IMR-90 (cell line): ENCODE data around the gene TMEM38A. TPM values are rescaled to one million over a fixed set of nuclear protein-coding genes. Genes with fewer than 3 reads are reported as not detected.

Source experiments
- ATAC-seq: fragments of 200-7000 bp; cut with Tn5 transposase; 2 replicates; pipeline ENCODE4 v1.9.1; 2020; ENCODE audit warnings: low read depth, mild to moderate bottlenecking, moderate library complexity
- BruUV-seq: library from RNA; stranded (reverse); fragments of 400-500 nt; replicated peaks from 2 replicates; lab custom pipeline; 2021; lab: Mats Ljungman, UMichigan
- CTCF ChIA-PET: fragments of 300-600 bp; formaldehyde crosslinking; extraction: SDS; loops from one replicate; lab custom pipeline; 2021; ENCODE audit warnings: antibody characterized with exemption; lab: Yijun Ruan, JAX
- POLR2A ChIA-PET: fragments of 300-600 bp; sonication (Branson Sonifier 250); formaldehyde crosslinking; loops from one replicate; lab custom pipeline; 2022; ENCODE audit warnings: antibody characterized with exemption; ENCODE audit not compliant: unreplicated experiment; lab: Charles Lee
- DNase-seq: peaks from one replicate; pipeline ENCODE4 v3.0.0; 2013
- H2AFZ ChIP-seq: replicated peaks from 2 replicates; pipeline ENCODE3; 2013; ENCODE audit warnings: low read length, mild to moderate bottlenecking; ENCODE audit not compliant: poor library complexity
- H2AK5ac ChIP-seq: 2 replicates; pipeline ENCODE4 v1.6.1; 2013; ENCODE audit warnings: low read depth, low read length, inconsistent platforms
- H2AK9ac ChIP-seq: replicated peaks from 2 replicates; pipeline ENCODE3; 2013; ENCODE audit warnings: mild to moderate bottlenecking, low read depth, low read length, moderate library complexity; ENCODE audit not compliant: poor library complexity
- H2BK120ac ChIP-seq: 2 replicates; pipeline ENCODE4 v1.6.1; 2013; ENCODE audit warnings: low read depth, low read length, inconsistent platforms
- H2BK15ac ChIP-seq: 3 replicates; pipeline ENCODE4 v1.6.1; 2013; ENCODE audit warnings: low read depth, low read length, inconsistent platforms
- H2BK20ac ChIP-seq: 2 replicates; pipeline ENCODE4 v1.6.1; 2013; ENCODE audit warnings: low read depth, mild to moderate bottlenecking, inconsistent platforms, low read length, moderate library complexity
- H2BK5ac ChIP-seq: 2 replicates; pipeline ENCODE4 v1.6.1; 2013; ENCODE audit warnings: mild to moderate bottlenecking, low read depth, low read length, inconsistent platforms; ENCODE audit not compliant: poor library complexity, severe bottlenecking
- H3K14ac ChIP-seq: replicated peaks from 2 replicates; pipeline ENCODE4 v1.6.1; 2013; ENCODE audit warnings: low read depth, low read length, inconsistent platforms
- H3K18ac ChIP-seq: 2 replicates; pipeline ENCODE4 v1.6.1; 2013; ENCODE audit warnings: low read depth, low read length, control low read depth
- H3K23ac ChIP-seq: 2 replicates; pipeline ENCODE4 v1.6.1; 2013; ENCODE audit warnings: low read depth, low read length, inconsistent platforms
- H3K27ac ChIP-seq: 2 replicates; pipeline ENCODE4 v1.5.1; 2013; ENCODE audit warnings: mild to moderate bottlenecking, control low read depth, low read length; ENCODE audit not compliant: insufficient read depth
- H3K27me3 ChIP-seq: 2 replicates; pipeline ENCODE4 v1.6.1; 2013; ENCODE audit warnings: low read length; ENCODE audit not compliant: control insufficient read depth, insufficient read depth
- H3K36me3 ChIP-seq: 2 replicates; pipeline ENCODE4 v1.6.1; 2013; ENCODE audit warnings: low read length, mixed read lengths; ENCODE audit not compliant: control insufficient read depth, insufficient read depth
- H3K4ac ChIP-seq: 2 replicates; pipeline ENCODE4 v1.6.1; 2013; ENCODE audit warnings: low read depth, low read length, inconsistent platforms
- H3K4me1 ChIP-seq: 2 replicates; pipeline ENCODE4 v1.6.1; 2013; ENCODE audit warnings: low read length, mixed read lengths; ENCODE audit not compliant: control insufficient read depth, insufficient read depth
- H3K4me2 ChIP-seq: 2 replicates; pipeline ENCODE4 v1.6.1; 2013; ENCODE audit warnings: low read depth, mild to moderate bottlenecking, control low read depth, low read length, moderate library complexity
- H3K4me3 ChIP-seq: 2 replicates; pipeline ENCODE4 v1.5.1; 2013; ENCODE audit warnings: low read depth, mild to moderate bottlenecking, control low read depth, low read length, moderate library complexity; ENCODE audit not compliant: insufficient read depth
- H3K56ac ChIP-seq: 2 replicates; pipeline ENCODE4 v1.6.1; 2013; ENCODE audit warnings: low read length, inconsistent platforms; ENCODE audit not compliant: insufficient read depth; ENCODE audit errors: extremely low read depth
- H3K79me1 ChIP-seq, 2 experiments: 2 replicates each; pipeline ENCODE4 v1.6.1; 2013; ENCODE audit warnings: low read length in 2 of 2, inconsistent platforms in 1 of 2, low read depth in 1 of 2
- H3K9ac ChIP-seq: 2 replicates; pipeline ENCODE4 v1.6.1; 2013; ENCODE audit warnings: low read depth, low read length, control low read depth
- H3K9me1 ChIP-seq: 2 replicates; pipeline ENCODE4 v1.6.1; 2013; ENCODE audit warnings: low read length, inconsistent platforms; ENCODE audit not compliant: insufficient read depth
- H3K9me3 ChIP-seq: 2 replicates; pipeline ENCODE4 v1.6.1; 2013; ENCODE audit warnings: low read length; ENCODE audit not compliant: control insufficient read depth, insufficient read depth
- H4K20me1 ChIP-seq: 2 replicates; pipeline ENCODE4 v1.6.1; 2013; ENCODE audit warnings: low read length, inconsistent platforms; ENCODE audit not compliant: insufficient read depth
- H4K5ac ChIP-seq: 2 replicates; pipeline ENCODE4 v1.6.1; 2013; ENCODE audit warnings: mild to moderate bottlenecking, low read depth, low read length, control low read depth
- H4K8ac ChIP-seq, 2 experiments: 2 replicates each; pipeline ENCODE4 v1.6.1; 2013; ENCODE audit warnings: low read depth in 2 of 2, low read length in 2 of 2, control low read depth in 1 of 2, inconsistent platforms in 1 of 2
- H4K91ac ChIP-seq: 2 replicates; pipeline ENCODE4 v1.6.1; 2013; ENCODE audit warnings: low read depth, low read length, inconsistent platforms; ENCODE audit not compliant: insufficient read depth
- BHLHE40 ChIP-seq: fragments of 150-350 bp; IDR thresholded peaks from 2 replicates; pipeline ENCODE4 v1.6.1; 2016; ENCODE audit warnings: mild to moderate bottlenecking, low read depth, low read length
- CEBPB ChIP-seq: IDR thresholded peaks from 2 replicates; pipeline ENCODE4 v1.6.1; 2012; ENCODE audit warnings: low read depth, low read length, improper control_type of control experiment
- CHD1 ChIP-seq: IDR thresholded peaks from 2 replicates; pipeline ENCODE4 v1.6.1; 2012; ENCODE audit warnings: low read depth, low read length, improper control_type of control experiment
- CTCF ChIP-seq: conservative IDR thresholded peaks from 2 replicates; pipeline ENCODE4 v1.5.1; 2012; ENCODE audit warnings: mild to moderate bottlenecking, low read depth, low read length, improper control_type of control experiment
- ELK1 ChIP-seq: fragments of 150-350 bp; IDR thresholded peaks from 2 replicates; pipeline ENCODE4 v1.6.1; 2016; ENCODE audit warnings: low read depth, mild to moderate bottlenecking, low read length, moderate library complexity, borderline replicate concordance
- FOS ChIP-seq: fragments of 150-350 bp; IDR thresholded peaks from 2 replicates; pipeline ENCODE4 v1.6.1; 2016; ENCODE audit warnings: low read depth, low read length
- MAFK ChIP-seq: IDR thresholded peaks from 2 replicates; pipeline ENCODE4 v1.6.1; 2012; ENCODE audit warnings: low read depth, low read length, improper control_type of control experiment
- MAZ ChIP-seq: IDR thresholded peaks from 2 replicates; pipeline ENCODE4 v1.6.1; 2012; ENCODE audit warnings: low read depth, mild to moderate bottlenecking, low read length, improper control_type of control experiment, moderate library complexity, borderline replicate concordance
- MXI1 ChIP-seq: IDR thresholded peaks from 2 replicates; pipeline ENCODE4 v1.6.1; 2012; ENCODE audit warnings: low read depth, mild to moderate bottlenecking, low read length, moderate library complexity, borderline replicate concordance
- NFE2L2 ChIP-seq: fragments of 150-350 bp; IDR thresholded peaks from 2 replicates; pipeline ENCODE4 v1.6.1; 2016; ENCODE audit warnings: low read depth, mild to moderate bottlenecking, low read length
- POLR2A ChIP-seq: IDR thresholded peaks from 2 replicates; pipeline ENCODE4 v1.6.1; 2012; ENCODE audit warnings: mild to moderate bottlenecking, low read depth, low read length
- RAD21 ChIP-seq: IDR thresholded peaks from 2 replicates; pipeline ENCODE4 v1.6.1; 2012; ENCODE audit warnings: low read length, improper control_type of control experiment
- RCOR1 ChIP-seq: IDR thresholded peaks from 2 replicates; pipeline ENCODE4 v1.6.1; 2012; ENCODE audit warnings: mild to moderate bottlenecking, low read length, improper control_type of control experiment; ENCODE audit not compliant: insufficient replicate concordance
- RFX5 ChIP-seq: IDR thresholded peaks from 2 replicates; pipeline ENCODE4 v1.8.0; 2012; ENCODE audit warnings: low read depth, mild to moderate bottlenecking, low read length, moderate library complexity
- SMC3 ChIP-seq: fragments of 150-350 bp; IDR thresholded peaks from 2 replicates; pipeline ENCODE4 v1.6.1; 2016; ENCODE audit warnings: low read depth, mild to moderate bottlenecking, antibody characterized with exemption, low read length, moderate library complexity
- USF2 ChIP-seq: fragments of 150-350 bp; IDR thresholded peaks from 2 replicates; pipeline ENCODE4 v1.6.1; 2017; ENCODE audit warnings: mild to moderate bottlenecking, antibody characterized with exemption, low read length, low read depth
- WGBS, 2 experiments: methylation state at CpG; one replicate each; pipeline versions ENCODE4 v1.1.5 to v1.1.7; 2013; ENCODE audit warnings: missing lambda C conversion rate in 2 of 2; ENCODE audit not compliant: insufficient read length in 1 of 2; ENCODE audit errors: extremely low coverage in 2 of 2; 5-methylcytosine and 5-hydroxymethylcytosine counted together
- dilution Hi-C: fragments of 300-500 bp; cut with HindIII; formaldehyde crosslinking; loops from one replicate; pipeline ENCODE4 v1.14.3; 2018; ENCODE audit warnings: low sequenced_read_pairs; ENCODE audit not compliant: unreplicated experiment
- in situ Hi-C: fragments of 300-500 bp; cut with MboI; formaldehyde crosslinking; loops from 3 replicates; pipeline ENCODE4 v1.14.3; 2019; ENCODE audit warnings: low sequenced_read_pairs, inconsistent platforms, mixed read lengths
- intact Hi-C: fragments of 100-400 bp; cut with micrococcal nuclease; formaldehyde crosslinking; loops from 2 replicates; pipeline ENCODE4 v1.10.0; 2022
- polyA plus RNA-seq, 3 experiments: library from polyadenylated mRNA; depleted of rRNA; stranded (reverse); fragments of >200 nt; gene quantifications; 2 replicates each; pipeline ENCODE4 v1.2.3, GENCODE V29; 2012; ENCODE audit warnings: low replicate concordance in 1 of 3
- total RNA-seq: library from RNA; depleted of rRNA; stranded (reverse); fragments of >200 nt; gene quantifications from 2 replicates; pipeline ENCODE4 v1.2.3, GENCODE V29; 2012

Gene TMEM38A
- total and polyA plus RNA-seq, 2 of the 4 experiments (the other 2 are of a cell fraction), result 1.3 to 2.0 TPM

GRCh38 chr19:16624236-16624635 lies 36.7 kb upstream of the TMEM38A start:
- no peak overlapping the region for H3K14ac ChIP-seq
- no peak overlapping the region for H3K4ac ChIP-seq
- no peak overlapping the region for H2AFZ ChIP-seq
- H2BK5ac ChIP-seq, result no peak overlapping the region
- BruUV-seq, result no TSS peak
- H3K23ac ChIP-seq, result no peak overlapping the region
- ChIA-PET CTCF (no interaction called here), POLR2A (no interaction called here)
- H3K56ac ChIP-seq, result no peak overlapping the region
- H3K27me3 ChIP-seq, result no peaks in the 10 kb centered on the region
- no peaks in the 10 kb centered on the region for H3K9me3 ChIP-seq
- H4K5ac ChIP-seq, result no peak overlapping the region
- H3K18ac ChIP-seq, result no peak overlapping the region
- in situ Hi-C loops, result no loop called here
- H3K36me3 ChIP-seq, result peaks cover 11% of the 10 kb centered on the region
- WGBS, 2 experiments, result 94% methylated on average over 5 of the region's 10 CpGs; no CpG with 5 or more reads in 1 of the 2 experiments
- no peak for TF ChIP-seq CEBPB
- no peak for TF ChIP-seq BHLHE40
- TF ChIP-seq RCOR1, result no peak
- no peak for TF ChIP-seq MXI1
- no peak for TF ChIP-seq CHD1
- no peak for TF ChIP-seq NFE2L2
- TF ChIP-seq USF2, result no peak
- TF ChIP-seq MAZ, result no peak
- no peak for TF ChIP-seq POLR2A
- no peak for TF ChIP-seq RAD21
- TF ChIP-seq ELK1, result no peak
- no peak for TF ChIP-seq MAFK
- TF ChIP-seq FOS, result no peak
- TF ChIP-seq SMC3, result no peak
- TF ChIP-seq CTCF, result no peak
- no peak for TF ChIP-seq RFX5
- ATAC-seq, result no peak
- no peak overlapping the region for H3K4me2 ChIP-seq
- H4K91ac ChIP-seq, result no peak overlapping the region
- no peak overlapping the region for H3K4me3 ChIP-seq
- no peak overlapping the region for H4K8ac ChIP-seq
- intact Hi-C loops, result no loop called here
- peaks cover 14 to 86% of the 10 kb centered on the region in 2 experiments for H3K79me1 ChIP-seq
- no peak overlapping the region for H2BK20ac ChIP-seq
- H3K9me1 ChIP-seq, result peaks cover 21% of the 10 kb centered on the region
- peaks cover 5% of the 10 kb centered on the region; the same call in 1 of the 2 replicates for H3K4me1 ChIP-seq
- dilution Hi-C loops, result no loop called here
- no peak overlapping the region for H3K27ac ChIP-seq
- no peak overlapping the region for H2AK5ac ChIP-seq
- no peak overlapping the region for H2AK9ac ChIP-seq
- H2BK120ac ChIP-seq, result no peak overlapping the region
- peaks cover 89% of the 10 kb centered on the region for H4K20me1 ChIP-seq
- no peak for DNase-seq
- H3K9ac ChIP-seq, result no peak overlapping the region
- H2BK15ac ChIP-seq, result no peak overlapping the region
